Stimulated activated naive CD4-positive, alpha-beta T cell (primary cell): ENCODE results near the gene NME4.
"Not testable (repeated sequence)": the region's sequence is repeated elsewhere in the genome, so short reads cannot be mapped to it uniquely, and the experiment has no call there.

ENCODE experiments used
- DNase-seq, 6 experiments: peaks; one replicate each; lab custom pipeline; 2025; lab: John Stamatoyannopoulos, UW

NME4 gene

GRCh38 chr16:377419-377951 is 19.5 kb upstream of the NME4 start:
- no peak for DNase-seq

- not testable (repeated sequence) for DNase-seq
These were observed 18.7 kb upstream of the NME4 start for GRCh38 chr16:378113-378820.

DNA sequence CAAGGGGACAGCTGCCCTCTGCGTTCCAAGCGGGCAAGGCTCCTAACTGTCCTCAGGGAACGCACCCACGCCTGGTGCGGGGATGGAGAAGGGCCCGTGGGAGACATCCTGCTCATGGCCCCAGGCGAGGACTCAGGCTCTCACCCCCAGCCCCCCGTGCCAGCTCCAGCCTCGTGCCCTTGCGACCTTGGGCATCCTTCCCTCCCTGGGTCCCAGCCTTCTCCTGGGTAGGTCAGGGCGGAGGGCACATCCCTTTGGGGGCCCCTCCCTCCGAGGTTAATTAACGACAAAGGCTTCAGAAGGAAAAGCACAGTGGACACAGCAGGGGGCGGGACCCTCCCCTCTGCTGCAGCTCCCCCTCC is 18.2 kb upstream of the NME4 start:
- no peak for DNase-seq

- no peak for DNase-seq
These were observed 17.6 kb upstream of the NME4 start for GRCh38 chr16:379183-379960.

DNA sequence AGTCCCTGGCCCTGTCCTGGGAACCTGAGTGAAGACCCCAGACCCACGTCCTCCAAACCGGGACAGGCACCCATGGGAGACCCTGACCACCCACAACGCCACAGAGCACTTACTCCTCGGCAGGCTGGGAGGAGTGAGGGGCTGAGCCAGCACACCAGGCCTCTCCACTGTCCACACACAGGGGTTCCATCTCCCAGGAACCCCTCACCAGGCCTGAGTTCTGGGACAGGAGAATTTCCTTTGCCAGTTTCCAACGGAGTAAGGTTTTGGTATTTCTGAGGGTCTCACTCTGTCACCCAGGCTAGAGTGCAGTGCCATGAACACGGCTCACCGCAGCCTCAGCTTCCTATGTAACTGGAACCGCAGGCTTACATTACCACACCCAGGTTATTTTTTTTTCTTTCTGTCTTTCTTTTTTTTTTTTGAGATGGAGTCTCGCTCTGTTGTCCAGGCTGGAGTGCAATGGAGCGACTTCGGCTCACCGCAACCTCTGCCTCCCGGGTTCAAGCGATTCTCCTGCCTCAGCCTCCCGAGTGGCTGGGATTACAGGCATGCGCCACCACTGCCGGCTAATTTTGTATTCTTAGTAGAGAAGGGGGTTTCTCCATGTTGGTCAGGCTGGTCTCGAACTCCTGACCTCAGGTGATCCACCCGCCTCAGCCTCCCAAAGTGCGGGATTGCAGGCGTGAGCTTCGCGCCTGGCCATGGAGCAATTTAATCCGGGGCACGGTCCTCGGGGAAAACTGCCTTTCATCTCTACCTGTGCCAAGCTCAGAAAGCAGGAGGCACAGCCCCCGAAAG is 16.8 kb upstream of the NME4 start:
- DNase-seq: peak in 5 of 6 experiments; percentile 17 to 51 (median 39)

GRCh38 chr16:380762-381011 is 16.3 kb upstream of the NME4 start:
- DNase-seq: no peak

DNA sequence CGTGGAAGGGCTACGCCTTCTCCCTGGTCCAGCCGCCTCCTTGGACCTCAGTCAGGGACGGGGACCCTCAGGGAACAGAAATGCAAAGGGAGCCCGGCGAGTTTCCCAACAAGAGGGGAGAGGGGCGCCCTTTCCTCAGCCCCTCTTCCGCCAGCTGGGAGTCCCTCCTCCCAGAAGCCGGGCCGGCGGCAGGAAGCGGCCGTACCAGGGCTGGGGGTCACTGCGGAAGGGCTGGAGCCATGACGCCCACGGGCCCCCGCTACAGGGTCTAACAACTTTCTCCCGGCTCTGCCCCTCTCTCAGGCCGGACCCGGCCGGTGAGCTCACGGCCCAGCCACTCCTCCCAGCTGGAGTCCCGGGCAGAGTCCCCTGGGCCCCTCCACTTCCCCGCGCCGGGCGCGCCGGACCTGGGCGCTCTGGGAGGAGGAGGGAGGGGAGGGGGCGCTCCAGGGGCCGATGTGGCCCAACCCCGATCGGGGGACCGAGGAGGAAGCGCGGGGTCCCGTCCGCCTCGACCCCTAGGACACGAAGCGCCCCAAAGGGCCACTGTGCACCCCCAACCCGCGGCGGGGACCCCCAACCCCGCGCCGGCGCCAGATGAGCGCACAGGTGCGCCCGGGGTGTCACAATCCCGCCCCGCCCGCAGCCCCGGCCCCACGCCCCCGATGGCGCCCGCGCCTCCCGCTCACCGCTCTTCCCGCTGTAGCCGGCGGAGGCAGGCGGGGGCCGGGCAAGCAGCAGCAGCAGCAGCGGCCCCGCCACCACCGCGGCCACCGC is 15.8 kb upstream of the NME4 start:
- DNase-seq: peak in 3 of 6 experiments; percentile 43 to 55 (median 47)

GRCh38 chr16:381789-382717 is 14.9 kb upstream of the NME4 start, which contains the start of gene PGAP6:
Gene PGAP6, minus strand, starts transcription at chr16:381978. Its CDS starts 157 bp downstream, at chr16:381821.
- DNase-seq: peak; percentile 42 to 67 (median 63)

DNA sequence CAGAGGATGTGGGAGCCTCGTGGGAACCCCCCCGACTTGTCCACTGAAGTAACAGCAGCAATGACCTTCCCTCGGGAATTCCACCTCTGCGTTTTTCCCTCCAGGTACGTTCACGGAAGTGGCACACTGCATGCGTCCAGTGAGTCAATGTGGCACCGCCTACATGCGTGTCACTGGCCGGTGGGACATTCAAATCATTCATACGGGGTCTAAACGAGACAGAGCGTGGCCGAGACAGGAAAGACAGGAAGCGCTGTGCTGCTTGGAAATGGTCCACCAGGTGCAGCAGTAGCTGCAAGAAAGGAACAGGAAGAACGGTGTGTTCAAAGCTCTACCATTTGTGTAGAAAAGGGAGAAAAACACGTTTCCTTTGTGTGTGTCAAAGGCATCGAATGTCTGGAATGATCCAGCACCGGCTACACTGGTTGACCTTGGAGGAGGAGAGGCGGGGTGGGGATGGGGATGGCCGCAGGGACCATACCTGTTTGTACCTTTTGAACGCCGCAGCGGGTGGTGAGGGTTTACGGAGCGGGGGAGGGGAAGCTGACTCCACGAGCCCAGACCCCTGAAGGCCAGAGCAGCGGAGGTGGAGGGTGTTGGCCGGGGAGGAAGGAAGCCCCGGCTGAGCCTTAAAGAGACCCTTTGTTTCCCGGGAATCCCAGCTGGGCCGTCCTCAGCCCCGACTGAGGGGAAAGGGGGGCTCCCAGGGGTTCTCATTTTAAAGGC is 13.5 kb upstream of the NME4 start:
- DNase-seq: peak; percentile 29 to 61 (median 45)

DNA sequence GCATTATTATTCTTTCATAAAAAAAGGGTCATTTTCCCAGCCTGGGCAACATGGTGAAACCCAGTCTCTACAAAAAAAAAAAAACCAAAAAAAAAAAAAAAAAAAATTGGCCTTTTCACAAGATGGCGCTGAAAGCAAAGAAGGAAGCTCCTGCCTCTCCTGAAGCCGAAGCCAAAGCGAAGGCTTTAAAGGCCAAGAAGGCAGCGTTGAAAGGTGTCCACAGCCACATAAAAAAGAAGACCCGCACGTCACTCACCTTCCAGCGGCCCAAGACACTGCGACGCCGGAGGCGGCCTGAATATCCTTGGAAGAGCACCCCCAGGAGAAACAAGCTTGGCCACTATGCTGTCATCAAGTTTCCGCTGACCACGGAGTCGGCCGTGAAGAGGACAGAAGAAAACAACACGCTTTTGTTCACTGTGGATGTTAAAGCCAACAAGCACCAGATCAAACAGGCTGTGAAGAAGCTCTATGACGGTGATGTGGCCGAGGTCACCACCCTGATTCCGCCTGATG is 10.3 kb upstream of the NME4 start:
- no peak for DNase-seq

- not testable (repeated sequence) for DNase-seq
These were observed 9.0 kb upstream of the NME4 start for GRCh38 chr16:387761-388666.

DNA sequence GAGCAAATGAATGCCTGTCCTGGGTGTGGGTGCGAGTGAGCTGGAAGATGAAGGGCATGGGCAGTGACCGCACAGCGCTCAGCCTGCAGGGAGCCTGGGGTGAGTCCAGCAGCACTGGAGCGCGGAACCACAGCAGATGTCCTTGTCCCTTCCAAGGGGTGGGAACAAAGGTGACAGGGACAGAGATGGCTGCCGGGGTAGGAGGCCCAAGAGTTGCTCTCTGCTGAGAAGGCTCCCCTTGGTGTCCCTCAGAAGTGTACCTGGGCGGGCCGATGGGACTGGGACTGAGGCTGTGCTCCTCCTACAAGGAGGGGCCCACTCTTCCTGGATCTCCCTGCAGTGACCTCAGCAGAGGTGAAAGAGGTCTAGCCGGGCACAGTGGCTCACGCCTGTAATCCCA is 7.6 kb upstream of the NME4 start:
- no peak for DNase-seq

- peak; percentile 45 to 66 (median 52) for DNase-seq
These were observed 5.1 kb upstream of the NME4 start for GRCh38 chr16:391885-392335.

DNA sequence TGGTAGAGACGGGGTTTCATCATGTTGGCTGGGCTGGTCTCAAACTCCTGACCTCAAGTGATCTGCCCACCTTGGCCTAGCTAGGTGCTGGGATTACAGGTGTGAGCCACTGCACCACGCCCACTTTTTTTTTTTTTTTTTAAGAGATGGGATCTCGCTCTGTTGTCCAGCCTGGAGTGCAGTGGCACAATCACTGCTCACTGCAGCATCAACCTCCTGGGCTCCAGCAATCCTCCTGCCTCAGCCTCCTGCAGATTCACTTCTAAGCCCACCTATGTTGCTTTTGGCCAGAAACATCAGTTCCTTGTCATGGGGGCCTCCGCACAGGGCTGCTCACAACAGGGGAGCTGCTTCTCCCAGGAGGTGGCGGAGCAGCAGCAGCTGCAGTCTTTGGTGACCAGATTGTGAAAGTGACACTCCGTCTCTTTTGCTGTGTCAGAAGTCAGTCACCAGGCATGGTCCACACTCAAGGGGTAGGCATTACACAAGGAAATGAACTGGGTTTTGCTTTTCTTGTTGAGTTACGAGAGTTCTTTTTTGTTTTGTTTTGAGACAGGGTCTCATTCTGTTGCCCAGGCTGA is 4.5 kb upstream of the NME4 start:
- no peak for DNase-seq

- DNase-seq: no peak
These were observed 800 bp upstream of the NME4 start for GRCh38 chr16:396199-396598.

GRCh38 chr16:396605-397004 is 394 bp upstream of the NME4 start:
- peak in 2 of 6 experiments; percentile 10 to 30 for DNase-seq

DNA sequence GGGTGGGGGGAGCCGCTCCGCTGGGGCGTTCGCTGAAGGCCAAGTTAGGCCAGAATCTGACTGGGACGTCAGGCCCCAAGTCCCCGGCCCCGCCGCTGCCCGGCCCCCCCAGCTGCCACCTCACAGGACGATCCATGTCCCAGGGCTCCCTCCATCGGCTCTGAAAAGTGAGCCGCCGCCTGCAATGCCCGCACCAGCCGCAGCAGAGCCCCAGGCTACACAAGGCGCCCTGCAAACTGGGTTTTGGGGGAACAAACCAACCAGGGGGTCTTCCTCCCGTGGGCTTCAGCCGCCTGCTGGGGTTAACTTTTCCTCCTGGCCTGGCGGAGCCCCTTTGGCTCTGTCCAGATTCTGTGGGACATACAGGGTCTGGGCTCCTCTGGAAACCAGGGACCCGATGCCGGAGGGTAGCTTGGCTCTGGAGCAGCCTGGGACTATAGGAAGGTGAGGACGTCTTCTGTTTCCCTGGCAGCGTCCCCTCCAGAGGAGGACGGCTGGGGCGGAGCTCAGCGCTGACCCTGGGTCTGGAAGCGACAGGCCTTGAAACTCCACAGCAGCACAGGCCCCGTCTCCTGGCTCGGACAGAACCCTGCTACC is 835 bp downstream of the NME4 start:
- DNase-seq: peak in 4 of 6 experiments; percentile 6 to 53 (median 16)
